Osteocyte (in vitro differentiated cells): ENCODE results near the gene FGD5. TPM values are rescaled to one million over a fixed set of nuclear protein-coding genes. Genes with fewer than 3 reads are reported as not detected.
A peak's percentile ranks its signal among the peaks of the same experiment; 100 is the strongest.

Experiments used
- DNase-seq: peaks from one replicate; pipeline ENCODE4 v3.0.0; 2021; ENCODE audit warnings: mixed read lengths; ENCODE audit not compliant: unreplicated experiment; ENCODE audit errors: extremely low spot score
- H3K27ac Mint-ChIP-seq: one replicate; pipeline ENCODE4 v1.8.0; 2021; ENCODE audit warnings: mild to moderate bottlenecking, mixed read lengths; ENCODE audit not compliant: unreplicated experiment
- H3K27me3 Mint-ChIP-seq: one replicate; pipeline ENCODE4 v1.8.0; 2021; ENCODE audit warnings: mixed read lengths; ENCODE audit not compliant: unreplicated experiment
- H3K36me3 Mint-ChIP-seq: one replicate; pipeline ENCODE4 v1.8.0; 2021; ENCODE audit warnings: mixed read lengths; ENCODE audit not compliant: unreplicated experiment
- H3K4me1 Mint-ChIP-seq: one replicate; pipeline ENCODE4 v1.8.0; 2021; ENCODE audit warnings: mixed read lengths; ENCODE audit not compliant: unreplicated experiment
- H3K4me3 Mint-ChIP-seq: one replicate; pipeline ENCODE4 v1.8.0; 2021; ENCODE audit warnings: mild to moderate bottlenecking, moderate library complexity, mixed read lengths; ENCODE audit not compliant: unreplicated experiment
- H3K9me3 Mint-ChIP-seq: one replicate; pipeline ENCODE4 v1.8.0; 2021; ENCODE audit warnings: mixed read lengths; ENCODE audit not compliant: unreplicated experiment
- CTCF ChIP-seq: fragments of 200-600 bp; sonication (generic); IDR thresholded peaks from 2 replicates; pipeline ENCODE4 v1.5.0; 2021; ENCODE audit warnings: antibody characterized with exemption, mild to moderate bottlenecking, moderate library complexity
- total RNA-seq: library from RNA; stranded (reverse); gene quantifications from 2 replicates; pipeline ENCODE4 v1.2.1, GENCODE V29; 2021

FGD5 gene
- total RNA-seq, 1 donor from 2014 or later = not detected

- Mint-ChIP-seq H3K27me3 (peaks cover 6% of the 10 kb centered on the region), H3K9me3 (no peaks in the 10 kb centered on the region), H3K27ac (no peak overlapping the region), H3K4me1 (no peaks in the 10 kb centered on the region), H3K4me3 (no peak overlapping the region), H3K36me3 (no peaks in the 10 kb centered on the region)
- peak; percentile 85 for TF ChIP-seq CTCF
- DNase-seq = no peak
These were observed 107.2 kb downstream of the FGD5 start for GRCh38 chr3:14925729-14926591.

- no peak overlapping the region for H3K27ac Mint-ChIP-seq
- peaks cover 6% of the 10 kb centered on the region for H3K27me3 Mint-ChIP-seq
- H3K4me3 Mint-ChIP-seq = no peak overlapping the region
- TF ChIP-seq CTCF = no peak
- H3K36me3 Mint-ChIP-seq = no peaks in the 10 kb centered on the region
- H3K4me1 Mint-ChIP-seq = no peaks in the 10 kb centered on the region
- H3K9me3 Mint-ChIP-seq = no peaks in the 10 kb centered on the region
- DNase-seq = no peak
These were observed 107.8 kb downstream of the FGD5 start for GRCh38 chr3:14926592-14926991.

GRCh38 chr3:14927308-14927707, 108.5 kb downstream of the FGD5 start:
- peaks cover 6% of the 10 kb centered on the region for H3K27me3 Mint-ChIP-seq
- no peak overlapping the region for H3K4me3 Mint-ChIP-seq
- no peaks in the 10 kb centered on the region for H3K36me3 Mint-ChIP-seq
- DNase-seq = no peak
- no peaks in the 10 kb centered on the region for H3K4me1 Mint-ChIP-seq
- no peaks in the 10 kb centered on the region for H3K9me3 Mint-ChIP-seq
- TF ChIP-seq CTCF = no peak
- H3K27ac Mint-ChIP-seq = no peak overlapping the region

- no peaks in the 10 kb centered on the region for H3K9me3 Mint-ChIP-seq
- no peaks in the 10 kb centered on the region for H3K27me3 Mint-ChIP-seq
- H3K27ac Mint-ChIP-seq = no peak overlapping the region
- H3K36me3 Mint-ChIP-seq = no peaks in the 10 kb centered on the region
- no peak for TF ChIP-seq CTCF
- DNase-seq = no peak
- no peak overlapping the region for H3K4me3 Mint-ChIP-seq
- H3K4me1 Mint-ChIP-seq = no peaks in the 10 kb centered on the region
These were observed 110.7 kb downstream of the FGD5 start for GRCh38 chr3:14929310-14930074.

- TF ChIP-seq CTCF = no peak
- H3K27me3 Mint-ChIP-seq = no peaks in the 10 kb centered on the region
- no peaks in the 10 kb centered on the region for H3K9me3 Mint-ChIP-seq
- no peak for DNase-seq
- H3K4me3 Mint-ChIP-seq = no peak overlapping the region
- H3K36me3 Mint-ChIP-seq = no peaks in the 10 kb centered on the region
- no peak overlapping the region for H3K27ac Mint-ChIP-seq
- no peaks in the 10 kb centered on the region for H3K4me1 Mint-ChIP-seq
These were observed 115.2 kb downstream of the FGD5 start for GRCh38 chr3:14933820-14934425.
